Esophagus (tissue), 2 donors: ENCODE measurements around the gene RNU1-3. TPM values are rescaled to one million over a fixed set of nuclear protein-coding genes. Genes with fewer than 3 reads are reported as not detected.
"Not testable (repeated sequence)": the region's sequence is repeated elsewhere in the genome, so short reads cannot be mapped to it uniquely, and the experiment has no call there.

Source experiments
- H3K27ac ChIP-seq, 2 donors: one replicate each; pipeline ENCODE4 v1.5.1; 2013; ENCODE audit warnings: low read depth in 2 of 2, mild to moderate bottlenecking in 2 of 2, inconsistent platforms in 1 of 2, low read length in 1 of 2, moderate library complexity in 1 of 2
- H3K27me3 ChIP-seq, 2 donors: one replicate each; pipeline ENCODE4 v1.6.1; 2013; ENCODE audit warnings: low read length in 2 of 2, control low read depth in 1 of 2, mild to moderate bottlenecking in 1 of 2; ENCODE audit not compliant: insufficient read depth in 2 of 2, control insufficient read depth in 1 of 2
- H3K36me3 ChIP-seq, 2 donors: one replicate each; pipeline ENCODE4 v1.6.1; 2013; ENCODE audit warnings: low read length in 1 of 2; ENCODE audit not compliant: control insufficient read depth in 2 of 2, insufficient read depth in 2 of 2
- H3K4me1 ChIP-seq, 2 donors: one replicate each; pipeline ENCODE4 v1.6.1; 2013; ENCODE audit warnings: low read length in 1 of 2; ENCODE audit not compliant: control insufficient read depth in 2 of 2, insufficient read depth in 2 of 2
- H3K4me3 ChIP-seq, 2 donors: one replicate each; pipeline ENCODE4 v1.5.1; 2013; ENCODE audit warnings: low read length in 2 of 2, mild to moderate bottlenecking in 2 of 2, low read depth in 1 of 2, moderate library complexity in 1 of 2
- H3K9me3 ChIP-seq, 2 donors: one replicate each; pipeline ENCODE4 v1.6.1; 2013; ENCODE audit warnings: mild to moderate bottlenecking in 2 of 2, low read depth in 1 of 2, low read length in 1 of 2, moderate library complexity in 1 of 2; ENCODE audit not compliant: control insufficient read depth in 2 of 2, insufficient read depth in 1 of 2
- WGBS, 2 donors: extraction: QIAGEN DNeasy Blood & Tissue Kit; methylation state at CpG; one replicate each; pipeline ENCODE4 v1.1.7; 2013; 5-methylcytosine and 5-hydroxymethylcytosine counted together
- polyA plus RNA-seq, 2 donors: library from polyadenylated mRNA; stranded (reverse); fragments of 200-250 nt; gene quantifications; one replicate each; pipeline ENCODE4 v1.2.3, GENCODE V29; 2013
- donor health status: healthy with polysubstance abuse.
- donor health status: Bipolar disorder and iron deficiency.

Gene RNU1-3
- polyA plus RNA-seq, 2 donors: not detected

GRCh38 chr1:16696507-16697150 lies 29.9 kb upstream of the RNU1-3 start:
- H3K9me3 ChIP-seq, H3K36me3 ChIP-seq, H3K4me3 ChIP-seq, H3K4me1 ChIP-seq, H3K27ac ChIP-seq, H3K27me3 ChIP-seq: not testable (repeated sequence)
- WGBS, 2 donors: 11 to 15% methylated on average over 21 to 27 of the region's 33 CpGs

GRCh38 chr1:16694308-16694702 lies 27.6 kb upstream of the RNU1-3 start:
- WGBS, 2 donors: no CpG with 5 or more reads among the region's 16 CpGs
- not testable (repeated sequence) for H3K4me1 ChIP-seq, H3K36me3 ChIP-seq, H3K4me3 ChIP-seq, H3K27me3 ChIP-seq, H3K9me3 ChIP-seq, H3K27ac ChIP-seq

- 2% methylated on average over 14 to 43 of the region's 96 CpGs for WGBS, 2 donors
- H3K27ac ChIP-seq, H3K36me3 ChIP-seq, H3K27me3 ChIP-seq, H3K4me1 ChIP-seq, H3K9me3 ChIP-seq, H3K4me3 ChIP-seq: not testable (repeated sequence)
Observed at GRCh38 chr1:16693449-16694307, 26.9 kb upstream of the RNU1-3 start.

GRCh38 chr1:16692717-16693448 lies 26.1 kb upstream of the RNU1-3 start:
- H3K27ac ChIP-seq, H3K9me3 ChIP-seq, H3K4me3 ChIP-seq, H3K4me1 ChIP-seq, H3K36me3 ChIP-seq, H3K27me3 ChIP-seq: not testable (repeated sequence)
- 1 to 2% methylated on average over 15 to 19 of the region's 79 CpGs for WGBS, 2 donors

- not testable (repeated sequence) for H3K27me3 ChIP-seq, H3K9me3 ChIP-seq, H3K27ac ChIP-seq, H3K4me1 ChIP-seq, H3K4me3 ChIP-seq, H3K36me3 ChIP-seq
- 15% methylated on average over 7 to 8 of the region's 39 CpGs for WGBS, 2 donors
Observed at GRCh38 chr1:16692283-16692682, 25.5 kb upstream of the RNU1-3 start.

- not testable (repeated sequence) for H3K4me3 ChIP-seq, H3K36me3 ChIP-seq, H3K4me1 ChIP-seq, H3K9me3 ChIP-seq, H3K27me3 ChIP-seq, H3K27ac ChIP-seq
- no CpG with 5 or more reads among the region's 13 CpGs for WGBS, 2 donors
Observed at GRCh38 chr1:16690971-16691682, 24.4 kb upstream of the RNU1-3 start.

GRCh38 chr1:16687132-16687800 lies 20.5 kb upstream of the RNU1-3 start:
- H3K4me1 ChIP-seq, H3K27me3 ChIP-seq, H3K9me3 ChIP-seq, H3K36me3 ChIP-seq, H3K4me3 ChIP-seq, H3K27ac ChIP-seq: not testable (repeated sequence)
- WGBS, 2 donors: 71 to 79% methylated on average over 13 of the region's 13 CpGs

GRCh38 chr1:16685445-16686371 lies 19.0 kb upstream of the RNU1-3 start:
- H3K27ac ChIP-seq, H3K9me3 ChIP-seq, H3K36me3 ChIP-seq, H3K4me3 ChIP-seq, H3K4me1 ChIP-seq, H3K27me3 ChIP-seq: not testable (repeated sequence)
- 34 to 41% methylated on average over 30 to 32 of the region's 37 CpGs for WGBS, 2 donors
